CD4-positive, alpha-beta T cell (primary cell): ENCODE data around the gene RABGGTB. TPM values are rescaled to one million over a fixed set of nuclear protein-coding genes. Genes with fewer than 3 reads are reported as not detected.
"Not testable (repeated sequence)": the region's sequence is repeated elsewhere in the genome, so short reads cannot be mapped to it uniquely, and the experiment has no call there.

Source experiments
- ATAC-seq: fragments of 200-7000 bp; cut with Tn5 transposase; one replicate; pipeline ENCODE4 v1.10.0; 2022; ENCODE audit warnings: mild to moderate bottlenecking; ENCODE audit not compliant: poor library complexity
- CTCF ChIA-PET: fragments of 350-600 bp; sonication (Branson Sonifier 250); formaldehyde crosslinking; loops from one replicate; lab custom pipeline; 2021; ENCODE audit warnings: antibody characterized with exemption, inconsistent platforms; lab: Charles Lee
- POLR2A ChIA-PET: fragments of 350-600 bp; sonication (Branson Sonifier 250); formaldehyde crosslinking; loops from one replicate; lab custom pipeline; 2021; ENCODE audit warnings: antibody characterized with exemption, inconsistent platforms; lab: Charles Lee
- DNase-seq, 14 experiments: peaks; one replicate each; pipeline ENCODE4 v3.0.0-alpha.2; 2013 to 2020; ENCODE audit warnings: mixed read lengths in 2 of 14
- H3K27ac ChIP-seq, 2 donors: one replicate each; pipeline versions ENCODE4 v1.5.1 to v1.7.0; 2013; ENCODE audit warnings: low read length in 2 of 2, low read depth in 1 of 2, mild to moderate bottlenecking in 1 of 2
- H3K27me3 ChIP-seq, 2 experiments: 1 replicate in 1 of 2; 2 replicates in 1 of 2; pipeline versions ENCODE4 v1.6.1 to v1.7.0; 2013; ENCODE audit warnings: low read length in 2 of 2, control low read depth in 1 of 2, mild to moderate bottlenecking in 1 of 2, moderate library complexity in 1 of 2; ENCODE audit not compliant: insufficient read depth in 2 of 2, control insufficient read depth in 1 of 2
- H3K36me3 ChIP-seq: one replicate; pipeline ENCODE4 v1.6.1; 2013; ENCODE audit warnings: low read length, control low read depth; ENCODE audit not compliant: insufficient read depth
- H3K4me1 ChIP-seq: one replicate; pipeline ENCODE4 v1.6.1; 2013; ENCODE audit warnings: low read length, control low read depth; ENCODE audit not compliant: insufficient read depth
- H3K4me3 ChIP-seq: one replicate; pipeline ENCODE4 v1.5.1; 2013; ENCODE audit warnings: mild to moderate bottlenecking, low read length, moderate library complexity
- H3K9me3 ChIP-seq, 2 experiments: 1 replicate in 1 of 2; 2 replicates in 1 of 2; pipeline versions ENCODE4 v1.6.1 to v1.7.0; 2013; ENCODE audit warnings: low read length in 2 of 2, mild to moderate bottlenecking in 2 of 2, control low read depth in 1 of 2, moderate library complexity in 1 of 2; ENCODE audit not compliant: control insufficient read depth in 1 of 2, insufficient read depth in 1 of 2
- H3K27ac Mint-ChIP-seq: one replicate; pipeline ENCODE4 v1.8.0; 2020; ENCODE audit warnings: mixed read lengths
- H3K27me3 Mint-ChIP-seq: one replicate; pipeline ENCODE4 v1.8.0; 2021; ENCODE audit warnings: mixed read lengths
- H3K36me3 Mint-ChIP-seq: one replicate; pipeline ENCODE4 v1.8.0; 2021; ENCODE audit warnings: low read depth, mixed read lengths
- H3K4me1 Mint-ChIP-seq: one replicate; pipeline ENCODE4 v1.8.0; 2021; ENCODE audit warnings: low read depth, mixed read lengths
- H3K4me3 Mint-ChIP-seq: one replicate; pipeline ENCODE4 v1.8.0; 2020; ENCODE audit warnings: mild to moderate bottlenecking, mixed read lengths
- H3K9me3 Mint-ChIP-seq: one replicate; pipeline ENCODE4 v1.8.0; 2020; ENCODE audit warnings: mixed read lengths
- intact Hi-C, 2 experiments: fragments of 100-400 bp; cut with DNase I in 1 of 2; cut with micrococcal nuclease in 1 of 2; formaldehyde crosslinking; loops; one replicate each; pipeline versions ENCODE4 v1.15.1 to v1.9.0; 2023 to 2025; cut with DNase I, micrococcal nuclease
- total RNA-seq, 174 experiments: library from RNA in 2 of 174; stranded (reverse) in 2 of 174; gene quantifications; one replicate each; pipeline ENCODE4 v1.2.3 and lab custom pipeline; 2021 to 2026
- TF ChIP-seq, protein P1 (sequence below): fragments of 200-600 bp; IDR thresholded peaks from one replicate; pipeline ENCODE4 v1.8.0; 2022; ENCODE audit warnings: antibody characterized with exemption, mild to moderate bottlenecking

The RABGGTB gene
- total RNA-seq, 2 experiments from 2014 or later = 199 to 200 TPM

DNA sequence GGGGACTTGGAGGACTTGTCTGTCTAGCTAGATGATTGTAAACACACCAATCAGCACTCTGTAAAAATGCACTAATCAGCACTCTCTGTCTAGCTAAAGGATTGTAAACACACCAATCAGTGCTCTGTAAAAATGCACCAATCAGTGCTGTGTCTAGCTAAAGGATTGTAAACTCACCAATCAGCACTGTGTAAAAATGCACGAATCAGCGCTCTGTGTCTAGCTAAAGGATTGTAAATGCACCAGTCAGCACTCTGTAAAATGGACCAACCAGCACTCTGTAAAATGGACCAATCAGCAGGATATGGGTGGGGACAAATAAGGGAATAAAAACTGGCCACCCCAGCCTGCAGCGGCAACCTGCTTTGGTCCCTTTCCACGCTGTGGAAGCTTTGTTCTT lies 27.5 kb upstream of the RABGGTB start:
- H3K4me3 ChIP-seq, POLR2A ChIA-PET, H3K4me3 Mint-ChIP-seq, H3K27ac ChIP-seq, CTCF ChIA-PET, H3K4me1 ChIP-seq, intact Hi-C loops, DNase-seq, H3K27ac Mint-ChIP-seq, ATAC-seq, H3K4me1 Mint-ChIP-seq, H3K9me3 Mint-ChIP-seq, H3K9me3 ChIP-seq, H3K27me3 ChIP-seq, H3K27me3 Mint-ChIP-seq: not testable (repeated sequence)
- peaks cover 62% of the 10 kb centered on the region for H3K36me3 Mint-ChIP-seq
- peaks cover 16% of the 10 kb centered on the region for H3K36me3 ChIP-seq

DNA sequence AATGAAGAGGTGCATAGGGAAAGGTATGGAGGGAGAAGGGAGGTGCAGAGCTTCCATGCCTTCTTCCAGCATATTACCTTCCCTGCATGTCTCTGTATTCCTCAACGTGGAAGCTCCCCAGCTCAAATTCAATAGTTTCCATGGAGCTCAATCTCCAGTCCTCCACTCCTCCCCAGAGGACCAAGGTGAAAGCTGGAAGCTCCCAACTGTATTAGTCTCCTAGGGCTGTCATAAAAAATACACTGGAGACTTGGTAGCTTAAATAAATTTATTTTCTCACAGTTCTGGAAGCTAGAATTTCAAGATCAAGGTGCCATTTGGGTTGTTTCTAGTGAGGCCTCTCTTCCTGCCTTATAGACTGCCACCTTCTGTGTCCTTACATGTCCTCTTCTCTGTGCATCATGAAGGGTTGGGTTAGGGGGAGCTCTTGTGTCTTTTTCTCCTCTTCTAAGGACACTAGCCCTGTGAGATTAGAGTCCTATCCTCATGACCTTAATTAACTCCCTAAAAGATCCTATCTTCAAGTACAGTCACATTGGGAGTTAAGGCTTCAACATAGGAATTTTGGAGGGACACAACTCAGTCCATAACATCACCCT lies 21.9 kb upstream of the RABGGTB start:
- intact Hi-C loops = no loop called here

DNA sequence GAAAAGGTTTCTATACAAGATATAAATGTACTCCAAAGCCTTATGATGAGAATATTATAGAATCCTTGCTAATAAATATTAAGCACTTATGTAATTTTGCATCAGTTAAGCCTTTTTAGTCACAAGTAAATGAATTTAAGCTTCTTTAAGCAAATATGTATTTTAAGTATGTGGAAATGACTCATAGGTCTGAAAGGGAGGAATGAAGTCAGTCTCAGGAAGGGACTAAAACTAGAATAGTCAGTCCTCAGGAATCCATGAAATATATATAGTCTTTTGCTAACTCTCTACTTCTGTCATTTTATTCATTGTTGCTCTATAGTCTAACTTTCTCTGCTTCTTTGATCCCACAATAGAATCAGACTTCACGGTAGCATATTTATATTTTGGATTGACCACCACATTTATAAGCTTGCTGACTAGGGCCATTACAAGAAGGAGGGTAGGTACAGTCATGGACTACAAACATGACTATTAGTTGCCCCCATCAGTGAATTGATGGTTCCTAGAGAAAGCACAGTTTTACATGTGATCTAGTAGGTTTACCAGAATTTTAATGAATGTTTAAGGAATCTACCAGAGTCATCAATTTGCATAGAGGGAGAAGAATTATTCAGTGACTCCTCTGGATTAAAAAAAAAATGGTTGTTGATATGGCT lies 20.2 kb upstream of the RABGGTB start:
- Histone ChIP-seq H3K4me3 (no peak overlapping the region), H3K27ac (no peak overlapping the region), H3K36me3 (peaks cover 5% of the 10 kb centered on the region), H3K9me3 (no peaks in the 10 kb centered on the region), H3K27me3 (no peaks in the 10 kb centered on the region), H3K4me1 (no peaks in the 10 kb centered on the region)
- Mint-ChIP-seq H3K4me3 (no peak overlapping the region), H3K27me3 (no peaks in the 10 kb centered on the region), H3K36me3 (peaks cover 18% of the 10 kb centered on the region), H3K9me3 (no peaks in the 10 kb centered on the region), H3K4me1 (no peaks in the 10 kb centered on the region), H3K27ac (no peak overlapping the region)
- intact Hi-C loops = no loop called here
- CTCF ChIA-PET = no interaction called here
- POLR2A ChIA-PET = no interaction called here
- TF ChIP-seq, protein P1, sequence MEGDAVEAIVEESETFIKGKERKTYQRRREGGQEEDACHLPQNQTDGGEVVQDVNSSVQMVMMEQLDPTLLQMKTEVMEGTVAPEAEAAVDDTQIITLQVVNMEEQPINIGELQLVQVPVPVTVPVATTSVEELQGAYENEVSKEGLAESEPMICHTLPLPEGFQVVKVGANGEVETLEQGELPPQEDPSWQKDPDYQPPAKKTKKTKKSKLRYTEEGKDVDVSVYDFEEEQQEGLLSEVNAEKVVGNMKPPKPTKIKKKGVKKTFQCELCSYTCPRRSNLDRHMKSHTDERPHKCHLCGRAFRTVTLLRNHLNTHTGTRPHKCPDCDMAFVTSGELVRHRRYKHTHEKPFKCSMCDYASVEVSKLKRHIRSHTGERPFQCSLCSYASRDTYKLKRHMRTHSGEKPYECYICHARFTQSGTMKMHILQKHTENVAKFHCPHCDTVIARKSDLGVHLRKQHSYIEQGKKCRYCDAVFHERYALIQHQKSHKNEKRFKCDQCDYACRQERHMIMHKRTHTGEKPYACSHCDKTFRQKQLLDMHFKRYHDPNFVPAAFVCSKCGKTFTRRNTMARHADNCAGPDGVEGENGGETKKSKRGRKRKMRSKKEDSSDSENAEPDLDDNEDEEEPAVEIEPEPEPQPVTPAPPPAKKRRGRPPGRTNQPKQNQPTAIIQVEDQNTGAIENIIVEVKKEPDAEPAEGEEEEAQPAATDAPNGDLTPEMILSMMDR = no peak
- no peak for ATAC-seq
- no peak for DNase-seq

More for the DNA sequence above, 21.9 kb upstream of the RABGGTB start:
- Mint-ChIP-seq H3K27me3 (no peaks in the 10 kb centered on the region), H3K4me3 (no peak overlapping the region), H3K36me3 (peaks cover 25% of the 10 kb centered on the region), H3K9me3 (no peaks in the 10 kb centered on the region), H3K27ac (no peak overlapping the region), H3K4me1 (no peaks in the 10 kb centered on the region)
- POLR2A ChIA-PET = interaction anchor here (0.6 to 1.0 kb wide), 2 partner anchors 36 to 874 kb away, joined by 3 read pairs; no protein-coding TSS in a partner anchor
- CTCF ChIA-PET = no interaction called here
- no peak overlapping the region for H3K27ac ChIP-seq
- no peaks in the 10 kb centered on the region for H3K4me1 ChIP-seq
- ATAC-seq (no peak), DNase-seq (no peak)
- H3K9me3 ChIP-seq = no peaks in the 10 kb centered on the region
- TF ChIP-seq, protein P1 = no peak
- peaks cover 5% of the 10 kb centered on the region for H3K36me3 ChIP-seq
- no peaks in the 10 kb centered on the region for H3K27me3 ChIP-seq
- H3K4me3 ChIP-seq = no peak overlapping the region
